Uterus (tissue), 4 donors: ENCODE data around the gene PAX6. TPM values are rescaled to one million over a fixed set of nuclear protein-coding genes. Genes with fewer than 3 reads are reported as not detected.

Experiments
- DNase-seq, 2 donors: peaks; one replicate each; pipeline ENCODE4 v3.0.0-alpha.2; 2019 to 2020
- H3K27ac ChIP-seq, 2 donors: fragments of 200-600 bp; sonication (generic); 1 replicate in 1 of 2; 2 replicates in 1 of 2; pipeline ENCODE4 v1.5.1; 2016 to 2018
- H3K27me3 ChIP-seq, 2 donors: fragments of 200-600 bp; sonication (generic); one replicate each; pipeline ENCODE4 v1.5.1; 2018 to 2019; ENCODE audit warnings: control low read depth in 1 of 2
- H3K36me3 ChIP-seq, 2 donors: fragments of 200-600 bp; sonication (generic); one replicate each; pipeline ENCODE4 v1.5.1; 2019; ENCODE audit warnings: control low read depth in 1 of 2
- H3K4me1 ChIP-seq, 2 donors: fragments of 200-600 bp; sonication (generic); one replicate each; pipeline ENCODE4 v1.5.1; 2018 to 2019; ENCODE audit warnings: control low read depth in 1 of 2
- H3K4me3 ChIP-seq, 2 donors: fragments of 200-600 bp; sonication (generic); 1 replicate in 1 of 2; 2 replicates in 1 of 2; pipeline ENCODE4 v1.5.1; 2018 to 2019; ENCODE audit warnings: mild to moderate bottlenecking in 1 of 2
- H3K9me3 ChIP-seq, 2 donors: fragments of 200-600 bp; sonication (generic); one replicate each; pipeline ENCODE4 v1.5.1; 2019; ENCODE audit warnings: control low read depth in 1 of 2
- CTCF ChIP-seq, 4 experiments: fragments of 200-600 bp in 2 of 4; fragments of 450-650 bp in 2 of 4; sonication (generic) in 2 of 4; IDR thresholded peaks; one replicate each; pipeline ENCODE4 v1.5.1; 2016 to 2019; ENCODE audit warnings: antibody characterized with exemption in 4 of 4, mild to moderate bottlenecking in 2 of 4, moderate library complexity in 1 of 4
- POLR2A ChIP-seq, 2 donors: fragments of 450-650 bp; IDR thresholded peaks; one replicate each; pipeline ENCODE4 v1.6.1; 2016; ENCODE audit warnings: antibody characterized with exemption in 2 of 2, mild to moderate bottlenecking in 1 of 2, moderate library complexity in 1 of 2
- intact Hi-C: fragments of 100-400 bp; cut with DNase I; formaldehyde crosslinking; loops from one replicate; pipeline ENCODE4 v1.15.1; 2023; ENCODE audit warnings: low total_unique reads
- total RNA-seq, 4 donors: library from RNA; depleted of rRNA in 3 of 4; stranded (reverse); fragments of >200 nt in 3 of 4; gene quantifications; one replicate each; pipeline versions ENCODE4 v1.1.0 to v1.2.4, GENCODE V29; 2014 to 2023
- donor health status: DM: yes; HTN: yes; CAD: no.

Gene PAX6
- total RNA-seq, 4 donors from 2014 or later, result 0.62 TPM; not detected in 3

GRCh38 chr11:31803813-31804311 is 7.3 kb downstream of the PAX6 start:
- Histone ChIP-seq H3K4me1 (peaks cover 0 to 15% of the 10 kb centered on the region in 2 donors), H3K27me3 (peaks cover 21 to 98% of the 10 kb centered on the region in 2 donors), H3K36me3 (no peaks in the 10 kb centered on the region), H3K4me3 (no peak overlapping the region), H3K27ac (no peak overlapping the region), H3K9me3 (no peaks in the 10 kb centered on the region)
- intact Hi-C loops, result no loop called here
- no peak for TF ChIP-seq CTCF (IDR thresholded peaks at IDR 0.05)
- TF ChIP-seq POLR2A (IDR thresholded peaks at IDR 0.05), result no peak
- DNase-seq, result no peak

DNA sequence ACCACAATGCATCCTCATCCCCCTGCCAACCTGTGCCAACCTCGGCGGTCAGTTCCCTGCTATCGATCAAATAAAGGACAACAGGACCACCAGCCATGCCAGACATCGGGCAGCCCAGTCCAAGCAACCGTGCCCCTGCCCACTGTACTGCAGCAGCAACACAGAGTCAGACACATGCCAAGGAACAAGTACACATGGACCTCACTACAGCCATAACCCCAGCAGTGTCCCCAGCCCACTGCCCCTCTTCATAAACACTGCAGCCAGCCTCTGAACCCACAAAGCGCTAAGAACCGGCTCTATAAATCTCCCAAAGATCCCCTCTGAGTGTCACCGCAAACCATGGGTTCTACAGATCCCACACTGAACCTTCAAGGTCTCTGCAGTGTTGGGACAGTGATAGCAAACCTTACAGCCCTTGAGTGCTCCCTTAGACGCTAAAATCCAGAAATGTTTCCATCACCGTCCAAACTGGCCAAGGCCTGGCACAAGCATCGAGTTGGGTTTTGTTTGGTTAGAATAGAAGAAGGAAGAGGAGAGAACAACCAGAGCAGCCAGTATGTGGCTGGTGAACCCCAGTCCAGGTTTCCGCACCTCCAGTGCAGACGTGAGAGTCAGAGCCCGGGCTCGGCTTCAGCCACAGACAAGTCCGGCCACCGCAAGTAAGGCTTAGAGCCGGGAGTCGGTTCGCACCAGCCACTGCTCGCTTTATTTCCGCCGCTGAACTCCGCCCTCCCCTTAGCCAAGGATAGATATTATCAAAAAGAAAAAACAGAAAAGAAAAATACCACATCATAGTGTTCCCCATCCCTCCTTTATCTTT is 7.9 kb downstream of the PAX6 start:
- DNase-seq, result no peak
- Histone ChIP-seq H3K4me3 (no peak overlapping the region), H3K27me3 (peaks cover 17 to 98% of the 10 kb centered on the region in 2 donors), H3K27ac (no peak overlapping the region), H3K36me3 (no peaks in the 10 kb centered on the region), H3K4me1 (peaks cover 0 to 15% of the 10 kb centered on the region in 2 donors), H3K9me3 (no peaks in the 10 kb centered on the region)
- intact Hi-C loops, result no loop called here
- TF ChIP-seq POLR2A (IDR thresholded peaks at IDR 0.05), result no peak
- TF ChIP-seq CTCF (IDR thresholded peaks at IDR 0.05), result no peak

DNA sequence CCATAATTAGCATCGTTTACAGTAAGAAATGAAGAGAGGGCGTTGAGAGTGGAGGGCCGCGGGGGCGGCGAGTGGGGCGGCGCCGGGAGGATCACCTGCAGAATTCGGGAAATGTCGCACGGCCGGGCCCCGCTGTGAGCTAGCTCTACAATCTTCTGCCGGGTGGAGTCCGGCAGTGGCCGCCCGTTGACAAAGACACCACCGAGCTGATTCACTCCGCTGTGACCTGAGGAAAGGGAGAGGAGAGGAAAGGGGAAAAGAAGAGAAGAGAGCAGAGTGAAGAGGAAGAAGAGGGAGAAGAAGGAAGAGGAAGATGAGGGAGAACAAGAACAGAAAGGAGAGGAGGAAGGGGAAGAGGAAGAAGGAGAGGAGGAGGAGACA is 8.5 kb downstream of the PAX6 start:
- H3K4me3 ChIP-seq, result no peak overlapping the region
- H3K9me3 ChIP-seq, result no peaks in the 10 kb centered on the region
- H3K4me1 ChIP-seq, result peaks cover 0 to 15% of the 10 kb centered on the region in 2 donors
- intact Hi-C loops, result no loop called here
- H3K36me3 ChIP-seq, result no peaks in the 10 kb centered on the region
- H3K27ac ChIP-seq, result no peak overlapping the region
- DNase-seq, result no peak
- TF ChIP-seq CTCF (IDR thresholded peaks at IDR 0.05) (no peak), POLR2A (IDR thresholded peaks at IDR 0.05) (no peak)
- H3K27me3 ChIP-seq, result peaks cover 15 to 97% of the 10 kb centered on the region in 2 donors

- H3K4me1 ChIP-seq, result peaks cover 0 to 15% of the 10 kb centered on the region in 2 donors
- H3K4me3 ChIP-seq, result no peak overlapping the region
- H3K9me3 ChIP-seq, result no peaks in the 10 kb centered on the region
- TF ChIP-seq POLR2A (IDR thresholded peaks at IDR 0.05), result no peak
- TF ChIP-seq CTCF (IDR thresholded peaks at IDR 0.05), result no peak
- peaks cover 15 to 97% of the 10 kb centered on the region in 2 donors for H3K27me3 ChIP-seq
- intact Hi-C loops, result no loop called here
- DNase-seq, result no peak
- H3K27ac ChIP-seq, result no peak overlapping the region
- H3K36me3 ChIP-seq, result no peaks in the 10 kb centered on the region
These were observed 9.0 kb downstream of the PAX6 start for GRCh38 chr11:31802000-31802551.

- Histone ChIP-seq H3K27ac (no peak overlapping the region), H3K27me3 (peaks cover 15 to 92% of the 10 kb centered on the region in 2 donors), H3K9me3 (no peaks in the 10 kb centered on the region), H3K36me3 (no peaks in the 10 kb centered on the region), H3K4me1 (peaks cover 0 to 15% of the 10 kb centered on the region in 2 donors), H3K4me3 (no peak overlapping the region)
- no peak for TF ChIP-seq CTCF (IDR thresholded peaks at IDR 0.05)
- no peak for TF ChIP-seq POLR2A (IDR thresholded peaks at IDR 0.05)
- no peak for DNase-seq
- intact Hi-C loops, result no loop called here
These were observed 9.8 kb downstream of the PAX6 start for GRCh38 chr11:31801298-31801702.
